ENCODE results near the gene EDARADD.

DNA sequence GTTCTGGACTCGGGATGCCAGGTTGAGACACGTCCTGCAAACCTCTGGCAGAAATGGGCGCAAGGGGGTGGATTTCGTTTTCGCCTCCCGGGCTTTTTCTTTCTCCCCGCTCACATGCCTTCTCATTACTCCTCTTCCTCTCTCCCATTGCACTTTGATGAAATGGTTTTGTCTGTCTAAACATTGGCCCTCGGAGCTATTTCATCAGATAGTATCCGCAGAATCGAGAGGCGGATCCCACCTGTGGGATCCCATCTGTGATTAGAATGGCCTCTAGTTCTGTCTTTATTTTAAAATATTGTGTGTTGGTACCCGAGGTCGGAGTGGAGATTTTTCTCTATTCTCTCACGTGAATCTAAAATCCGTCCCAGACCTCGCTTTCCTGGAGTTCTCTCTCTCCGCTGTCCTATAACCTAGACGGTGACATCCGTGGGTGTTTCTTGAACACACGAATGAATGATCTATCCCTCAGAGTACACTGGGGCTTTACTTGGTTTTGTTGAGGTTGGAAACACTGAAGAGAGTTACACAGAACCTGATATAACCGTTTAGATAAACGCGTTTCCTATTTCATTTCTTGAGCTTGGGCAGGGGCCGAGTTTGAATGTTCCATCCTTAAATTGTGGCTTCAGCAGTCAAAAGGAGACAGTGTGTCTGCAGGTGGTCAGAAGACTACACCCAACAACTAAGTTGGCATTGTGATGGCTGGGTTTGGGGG lies 2.0 kb downstream of the EDARADD start:
- TF ChIP-seq SP2 (IDR thresholded peaks at IDR 0.05; ENCODE audit: low read length) (no peak), PHF8 (conservative IDR thresholded peaks at IDR 0.05; ENCODE audit: low read depth, low read length) (no peak), CTCF (IDR thresholded peaks at IDR 0.05; ENCODE audit: control extremely low read depth in 1 of 3, insufficient read depth in 1 of 3, low read depth in 1 of 3, low read length in 3 of 3) (no peak), HDAC2 (IDR thresholded peaks at IDR 0.05; ENCODE audit: borderline replicate concordance in 1 of 2, low read depth in 2 of 2, low read length in 2 of 2) (no peak), FOSL1 (IDR thresholded peaks at IDR 0.05; ENCODE audit: insufficient read depth, low read depth, low read length) (no peak), CBX5 (IDR thresholded peaks at IDR 0.05; ENCODE audit: low read depth, low read length) (no peak), POLR2AphosphoS5 (IDR thresholded peaks at IDR 0.05; ENCODE audit: low read depth, low read length) (no peak), RFX5 (IDR thresholded peaks at IDR 0.05; ENCODE audit: borderline replicate concordance, low read depth, low read length) (no peak), TAF1 (IDR thresholded peaks at IDR 0.05; ENCODE audit: low read depth, low read length) (no peak; the same call in 1 of the 2 replicates), SUZ12 (IDR thresholded peaks at IDR 0.05; ENCODE audit: low read length) (no peak), TCF12 (IDR thresholded peaks at IDR 0.05; ENCODE audit: low read depth, low read length) (no peak), SP1 (IDR thresholded peaks at IDR 0.05; ENCODE audit: low read depth, low read length) (no peak), GTF2F1 (IDR thresholded peaks at IDR 0.05; ENCODE audit: borderline replicate concordance, low read depth, low read length) (no peak)
